HK-2 (cell line): ENCODE data around the gene SPG21.

Experiments used
- DNase-seq: peaks from one replicate; pipeline ENCODE4 v3.0.0-alpha.2; 2018; ENCODE audit not compliant: unreplicated experiment

SPG21 gene

GRCh38 chr15:64938192-64938591 is 51.5 kb downstream of the SPG21 start:
- DNase-seq: no peak

- DNase-seq: no peak
Observed at GRCh38 chr15:64934023-64934422, 55.7 kb downstream of the SPG21 start.

- no peak for DNase-seq
Observed at GRCh38 chr15:64931381-64931780, 58.3 kb downstream of the SPG21 start.

GRCh38 chr15:64930778-64931371 is 58.8 kb downstream of the SPG21 start:
- no peak for DNase-seq

GRCh38 chr15:64930019-64930652 is 59.6 kb downstream of the SPG21 start:
- DNase-seq: no peak

- no peak for DNase-seq
Observed at GRCh38 chr15:64928626-64929220, 61.0 kb downstream of the SPG21 start.

GRCh38 chr15:64926661-64927060 is 63.1 kb downstream of the SPG21 start:
- no peak for DNase-seq

GRCh38 chr15:64925335-64926330 is 64.1 kb downstream of the SPG21 start:
- no peak for DNase-seq

GRCh38 chr15:64923546-64923945 is 66.2 kb downstream of the SPG21 start:
- no peak for DNase-seq

GRCh38 chr15:64921711-64922110 is 68.0 kb downstream of the SPG21 start:
- DNase-seq: no peak

GRCh38 chr15:64919721-64920120 is 70.0 kb downstream of the SPG21 start:
- DNase-seq: no peak

- no peak for DNase-seq
Observed at GRCh38 chr15:64917211-64917610, 72.5 kb downstream of the SPG21 start.

- no peak for DNase-seq
Observed at GRCh38 chr15:64916365-64916764, 73.3 kb downstream of the SPG21 start.

GRCh38 chr15:64915518-64916227 is 74.0 kb downstream of the SPG21 start:
- no peak for DNase-seq
